ENCODE results near the gene GABRG3. TPM values are rescaled to one million over a fixed set of nuclear protein-coding genes. Genes with fewer than 3 reads are reported as not detected.

The GABRG3 gene
- total and polyA plus RNA-seq, 10 of the 15 experiments (the other 5 are each of a cell fraction or from before 2014, with no cell fraction given): 0.15 TPM; not detected in 9

DNA sequence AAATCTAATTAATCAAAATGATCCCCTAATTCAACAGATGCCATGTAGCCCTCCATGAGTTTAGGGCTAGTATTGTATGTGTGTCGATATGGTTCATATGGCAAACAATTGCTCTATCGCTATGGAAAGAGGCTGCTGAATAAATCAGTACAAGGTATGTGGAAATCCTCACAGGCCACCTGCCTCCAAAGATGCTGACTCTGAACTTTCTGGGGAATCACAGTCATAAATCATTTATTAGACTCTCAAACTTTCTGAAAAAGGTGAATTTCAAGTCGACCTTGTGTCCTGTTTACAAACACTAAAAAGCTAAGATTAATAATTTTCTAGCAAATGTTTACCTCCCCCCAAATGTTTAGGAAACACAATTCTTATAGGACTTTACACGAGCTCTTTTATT lies 462.6 kb downstream of the GABRG3 start:
- Histone ChIP-seq H3K36me3 (ENCODE audit: control insufficient read depth in 2 of 2, insufficient read depth in 2 of 2, low read length in 1 of 2) (no peaks in the 10 kb centered on the region), H3K9ac (ENCODE audit: control insufficient read depth, insufficient read depth, low read length) (no peak overlapping the region), H3K9me3 (replicated peaks; ENCODE audit: control insufficient read depth, insufficient read depth, low read length) (no peaks in the 10 kb centered on the region), H3K4me1 (ENCODE audit: control insufficient read depth, insufficient read depth, low read length) (no peaks in the 10 kb centered on the region), H3K4me2 (ENCODE audit: control insufficient read depth, insufficient read depth) (no peak overlapping the region), H3K27me3 (replicated peaks in 1 of 2; ENCODE audit: control insufficient read depth in 2 of 2, insufficient read depth in 2 of 2, low read length in 1 of 2) (no peaks in the 10 kb centered on the region), H3K27ac (ENCODE audit: control insufficient read depth, insufficient read depth) (no peak overlapping the region), H3K4me3 (no peak overlapping the region), H2AFZ (ENCODE audit: control insufficient read depth, low read depth, low read length) (no peak overlapping the region), H3K79me2 (ENCODE audit: control insufficient read depth, insufficient read depth, low read length) (no peaks in the 10 kb centered on the region), H4K20me1 (ENCODE audit: control insufficient read depth, insufficient read depth) (no peaks in the 10 kb centered on the region)
- CTCF ChIA-PET: no interaction called here
- SMC1A ChIA-PET (ENCODE audit: uncharacterized antibody, unreplicated experiment): no interaction called here
- POLR2A ChIA-PET: no interaction called here
- in situ Hi-C loops (cut with MboI): no loop called here
- FAIRE-seq (no peak), DNase-seq (ENCODE audit: low read depth, low spot score) (no peak), ATAC-seq (no peak)
- intact Hi-C loops (cut with micrococcal nuclease; ENCODE audit: unreplicated experiment): no loop called here
- no TSS peak for BruUV-seq (replicated peaks)
- WGBS (ENCODE audit: insufficient coverage, insufficient replicate concordance, low lambda C conversion rate, missing lambda C conversion rate): 22% methylated on average over 4 of the region's 4 CpGs
- TF ChIP-seq NBN (IDR thresholded peaks at IDR 0.05) (no peak), E4F1 (IDR thresholded peaks at IDR 0.05; ENCODE audit: borderline replicate concordance, partially characterized antibody) (no peak), POU2F2 (IDR thresholded peaks at IDR 0.05; ENCODE audit: borderline replicate concordance, low read depth, low read length) (no peak), CREM (IDR thresholded peaks at IDR 0.05; ENCODE audit: low read depth) (no peak), TAF1 (IDR thresholded peaks at IDR 0.05; ENCODE audit: borderline replicate concordance, low read depth, low read length) (no peak), ATF3 (IDR thresholded peaks at IDR 0.05; ENCODE audit: borderline replicate concordance, extremely low read depth, low read depth, low read length) (no peak), EGR1 (IDR thresholded peaks at IDR 0.05; ENCODE audit: borderline replicate concordance in 1 of 2, low read depth in 2 of 2, low read length in 2 of 2) (no peak), ZBED1 (IDR thresholded peaks at IDR 0.05; ENCODE audit: borderline replicate concordance) (no peak)
- TF ChIP-seq, protein P1, sequence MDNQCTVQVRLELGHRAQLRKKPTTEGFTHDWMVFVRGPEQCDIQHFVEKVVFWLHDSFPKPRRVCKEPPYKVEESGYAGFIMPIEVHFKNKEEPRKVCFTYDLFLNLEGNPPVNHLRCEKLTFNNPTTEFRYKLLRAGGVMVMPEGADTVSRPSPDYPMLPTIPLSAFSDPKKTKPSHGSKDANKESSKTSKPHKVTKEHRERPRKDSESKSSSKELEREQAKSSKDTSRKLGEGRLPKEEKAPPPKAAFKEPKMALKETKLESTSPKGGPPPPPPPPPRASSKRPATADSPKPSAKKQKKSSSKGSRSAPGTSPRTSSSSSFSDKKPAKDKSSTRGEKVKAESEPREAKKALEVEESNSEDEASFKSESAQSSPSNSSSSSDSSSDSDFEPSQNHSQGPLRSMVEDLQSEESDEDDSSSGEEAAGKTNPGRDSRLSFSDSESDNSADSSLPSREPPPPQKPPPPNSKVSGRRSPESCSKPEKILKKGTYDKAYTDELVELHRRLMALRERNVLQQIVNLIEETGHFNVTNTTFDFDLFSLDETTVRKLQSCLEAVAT (IDR thresholded peaks at IDR 0.05): no peak
- RAD21 ChIA-PET (ENCODE audit: unreplicated experiment): no interaction called here
